ENCODE results near the gene NLGN1.

The NLGN1 gene

DNA sequence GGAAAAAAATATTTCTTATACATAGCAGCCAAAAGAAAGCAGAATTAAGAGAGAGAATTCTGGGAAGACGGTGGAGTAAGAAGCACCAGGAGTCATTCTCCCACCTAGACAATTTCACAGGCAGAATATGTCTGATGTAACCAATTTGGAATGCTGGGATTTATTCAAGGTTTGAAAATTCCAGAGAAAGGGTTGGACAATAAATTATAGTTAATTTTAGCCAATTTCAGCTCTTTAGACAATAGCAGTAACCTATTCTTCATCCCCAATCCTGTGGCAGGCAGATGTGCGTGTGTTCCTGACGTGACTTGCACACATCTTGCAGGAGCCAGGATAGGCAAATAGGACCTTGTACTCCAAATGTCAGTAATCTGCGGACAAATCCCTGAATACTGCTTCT is 920.6 kb downstream of the NLGN1 start (continued):
- no peak for TF ChIP-seq ESRRG (CRISPR knock-in tag; IDR thresholded peaks at IDR 0.05)

DNA sequence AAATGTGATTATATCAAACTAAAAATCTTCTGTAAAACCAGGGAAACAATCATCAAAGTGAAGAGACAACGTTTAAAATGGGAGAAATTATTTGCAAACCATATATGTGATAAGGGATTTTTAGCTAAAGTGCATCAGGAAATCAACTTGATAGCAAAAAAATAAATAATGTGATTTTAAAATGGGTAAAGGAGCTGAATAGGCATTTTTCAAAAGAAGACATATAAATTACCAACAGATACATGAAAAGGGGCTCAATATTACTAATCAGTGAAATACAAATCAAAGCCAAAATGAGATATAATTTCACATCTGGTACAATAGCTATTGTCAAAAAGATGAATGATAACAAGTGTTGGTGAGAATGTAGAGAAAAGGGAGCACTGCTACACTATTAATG is 924.0 kb downstream of the NLGN1 start:
- TF ChIP-seq ZNF70 (CRISPR knock-in tag; IDR thresholded peaks at IDR 0.05): no peak
- TF ChIP-seq TCF4 (CRISPR knock-in tag; IDR thresholded peaks at IDR 0.05; ENCODE audit: borderline replicate concordance): no peak
- TF ChIP-seq ZFP3 (CRISPR knock-in tag; IDR thresholded peaks at IDR 0.05): no peak
- no peak for TF ChIP-seq PPARA (CRISPR knock-in tag; IDR thresholded peaks at IDR 0.05; ENCODE audit: borderline replicate concordance)
- TF ChIP-seq ZFP30 (CRISPR knock-in tag; IDR thresholded peaks at IDR 0.05): no peak
- TF ChIP-seq, protein P1, sequence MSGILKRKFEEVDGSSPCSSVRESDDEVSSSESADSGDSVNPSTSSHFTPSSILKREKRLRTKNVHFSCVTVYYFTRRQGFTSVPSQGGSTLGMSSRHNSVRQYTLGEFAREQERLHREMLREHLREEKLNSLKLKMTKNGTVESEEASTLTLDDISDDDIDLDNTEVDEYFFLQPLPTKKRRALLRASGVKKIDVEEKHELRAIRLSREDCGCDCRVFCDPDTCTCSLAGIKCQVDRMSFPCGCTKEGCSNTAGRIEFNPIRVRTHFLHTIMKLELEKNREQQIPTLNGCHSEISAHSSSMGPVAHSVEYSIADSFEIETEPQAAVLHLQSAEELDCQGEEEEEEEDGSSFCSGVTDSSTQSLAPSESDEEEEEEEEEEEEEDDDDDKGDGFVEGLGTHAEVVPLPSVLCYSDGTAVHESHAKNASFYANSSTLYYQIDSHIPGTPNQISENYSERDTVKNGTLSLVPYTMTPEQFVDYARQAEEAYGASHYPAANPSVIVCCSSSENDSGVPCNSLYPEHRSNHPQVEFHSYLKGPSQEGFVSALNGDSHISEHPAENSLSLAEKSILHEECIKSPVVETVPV (CRISPR knock-in tag; IDR thresholded peaks at IDR 0.05): no peak
- TF ChIP-seq RARB (CRISPR knock-in tag; IDR thresholded peaks at IDR 0.05): no peak
- TF ChIP-seq GLIS3 (CRISPR knock-in tag; IDR thresholded peaks at IDR 0.05): no peak
- TF ChIP-seq CSDC2 (CRISPR knock-in tag; IDR thresholded peaks at IDR 0.05): no peak
- TF ChIP-seq ZNF565 (CRISPR knock-in tag; conservative IDR thresholded peaks at IDR 0.05; ENCODE audit: low read depth): no peak
- no peak for TF ChIP-seq ZNF8 (CRISPR knock-in tag; IDR thresholded peaks at IDR 0.05)
- TF ChIP-seq, protein P2, sequence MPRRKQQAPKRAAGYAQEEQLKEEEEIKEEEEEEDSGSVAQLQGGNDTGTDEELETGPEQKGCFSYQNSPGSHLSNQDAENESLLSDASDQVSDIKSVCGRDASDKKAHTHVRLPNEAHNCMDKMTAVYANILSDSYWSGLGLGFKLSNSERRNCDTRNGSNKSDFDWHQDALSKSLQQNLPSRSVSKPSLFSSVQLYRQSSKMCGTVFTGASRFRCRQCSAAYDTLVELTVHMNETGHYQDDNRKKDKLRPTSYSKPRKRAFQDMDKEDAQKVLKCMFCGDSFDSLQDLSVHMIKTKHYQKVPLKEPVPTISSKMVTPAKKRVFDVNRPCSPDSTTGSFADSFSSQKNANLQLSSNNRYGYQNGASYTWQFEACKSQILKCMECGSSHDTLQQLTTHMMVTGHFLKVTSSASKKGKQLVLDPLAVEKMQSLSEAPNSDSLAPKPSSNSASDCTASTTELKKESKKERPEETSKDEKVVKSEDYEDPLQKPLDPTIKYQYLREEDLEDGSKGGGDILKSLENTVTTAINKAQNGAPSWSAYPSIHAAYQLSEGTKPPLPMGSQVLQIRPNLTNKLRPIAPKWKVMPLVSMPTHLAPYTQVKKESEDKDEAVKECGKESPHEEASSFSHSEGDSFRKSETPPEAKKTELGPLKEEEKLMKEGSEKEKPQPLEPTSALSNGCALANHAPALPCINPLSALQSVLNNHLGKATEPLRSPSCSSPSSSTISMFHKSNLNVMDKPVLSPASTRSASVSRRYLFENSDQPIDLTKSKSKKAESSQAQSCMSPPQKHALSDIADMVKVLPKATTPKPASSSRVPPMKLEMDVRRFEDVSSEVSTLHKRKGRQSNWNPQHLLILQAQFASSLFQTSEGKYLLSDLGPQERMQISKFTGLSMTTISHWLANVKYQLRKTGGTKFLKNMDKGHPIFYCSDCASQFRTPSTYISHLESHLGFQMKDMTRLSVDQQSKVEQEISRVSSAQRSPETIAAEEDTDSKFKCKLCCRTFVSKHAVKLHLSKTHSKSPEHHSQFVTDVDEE (CRISPR knock-in tag; IDR thresholded peaks at IDR 0.05): no peak
- TF ChIP-seq, protein P3, sequence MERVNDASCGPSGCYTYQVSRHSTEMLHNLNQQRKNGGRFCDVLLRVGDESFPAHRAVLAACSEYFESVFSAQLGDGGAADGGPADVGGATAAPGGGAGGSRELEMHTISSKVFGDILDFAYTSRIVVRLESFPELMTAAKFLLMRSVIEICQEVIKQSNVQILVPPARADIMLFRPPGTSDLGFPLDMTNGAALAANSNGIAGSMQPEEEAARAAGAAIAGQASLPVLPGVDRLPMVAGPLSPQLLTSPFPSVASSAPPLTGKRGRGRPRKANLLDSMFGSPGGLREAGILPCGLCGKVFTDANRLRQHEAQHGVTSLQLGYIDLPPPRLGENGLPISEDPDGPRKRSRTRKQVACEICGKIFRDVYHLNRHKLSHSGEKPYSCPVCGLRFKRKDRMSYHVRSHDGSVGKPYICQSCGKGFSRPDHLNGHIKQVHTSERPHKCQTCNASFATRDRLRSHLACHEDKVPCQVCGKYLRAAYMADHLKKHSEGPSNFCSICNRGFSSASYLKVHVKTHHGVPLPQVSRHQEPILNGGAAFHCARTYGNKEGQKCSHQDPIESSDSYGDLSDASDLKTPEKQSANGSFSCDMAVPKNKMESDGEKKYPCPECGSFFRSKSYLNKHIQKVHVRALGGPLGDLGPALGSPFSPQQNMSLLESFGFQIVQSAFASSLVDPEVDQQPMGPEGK (CRISPR knock-in tag; IDR thresholded peaks at IDR 0.05; ENCODE audit: borderline replicate concordance): no peak
- TF ChIP-seq ZC3H10 (CRISPR knock-in tag; IDR thresholded peaks at IDR 0.05): no peak
- no peak for TF ChIP-seq BACH2 (CRISPR knock-in tag; IDR thresholded peaks at IDR 0.05; ENCODE audit: borderline replicate concordance)
- TF ChIP-seq, protein P4, sequence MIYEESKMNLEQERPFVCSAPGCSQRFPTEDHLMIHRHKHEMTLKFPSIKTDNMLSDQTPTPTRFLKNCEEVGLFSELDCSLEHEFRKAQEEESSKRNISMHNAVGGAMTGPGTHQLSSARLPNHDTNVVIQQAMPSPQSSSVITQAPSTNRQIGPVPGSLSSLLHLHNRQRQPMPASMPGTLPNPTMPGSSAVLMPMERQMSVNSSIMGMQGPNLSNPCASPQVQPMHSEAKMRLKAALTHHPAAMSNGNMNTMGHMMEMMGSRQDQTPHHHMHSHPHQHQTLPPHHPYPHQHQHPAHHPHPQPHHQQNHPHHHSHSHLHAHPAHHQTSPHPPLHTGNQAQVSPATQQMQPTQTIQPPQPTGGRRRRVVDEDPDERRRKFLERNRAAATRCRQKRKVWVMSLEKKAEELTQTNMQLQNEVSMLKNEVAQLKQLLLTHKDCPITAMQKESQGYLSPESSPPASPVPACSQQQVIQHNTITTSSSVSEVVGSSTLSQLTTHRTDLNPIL (CRISPR knock-in tag; IDR thresholded peaks at IDR 0.05; ENCODE audit: low read depth): no peak
- no peak for ATAC-seq

DNA sequence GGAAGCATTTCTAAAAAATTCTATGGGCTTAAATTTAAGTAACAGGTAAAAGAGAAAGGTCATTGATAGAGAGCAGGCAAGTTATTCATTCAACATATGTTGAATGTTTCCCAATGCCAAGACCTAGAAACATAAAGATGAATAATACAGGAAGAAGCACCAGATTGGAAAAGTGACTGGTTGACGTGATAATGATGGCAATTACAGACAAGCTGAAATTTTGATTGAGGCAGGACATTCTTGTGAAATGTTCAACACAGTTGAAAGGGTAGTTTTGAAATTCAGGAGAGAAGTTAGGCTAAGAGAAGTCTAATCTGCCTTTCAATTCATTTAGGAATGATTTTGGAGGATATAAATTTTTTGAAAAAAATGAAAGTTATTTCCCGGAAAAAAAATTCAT is 925.2 kb downstream of the NLGN1 start:
- TF ChIP-seq ARNTL (CRISPR knock-in tag; IDR thresholded peaks at IDR 0.05; ENCODE audit: borderline replicate concordance, low read depth) (no peak), ISL1 (CRISPR knock-in tag; IDR thresholded peaks at IDR 0.05) (no peak), OSR1 (CRISPR knock-in tag; IDR thresholded peaks at IDR 0.05) (no peak), ZC3H10 (CRISPR knock-in tag; IDR thresholded peaks at IDR 0.05) (no peak), GLIS3 (CRISPR knock-in tag; IDR thresholded peaks at IDR 0.05) (no peak), ZNF565 (CRISPR knock-in tag; conservative IDR thresholded peaks at IDR 0.05; ENCODE audit: low read depth) (no peak), TCF4 (CRISPR knock-in tag; IDR thresholded peaks at IDR 0.05; ENCODE audit: borderline replicate concordance) (no peak), ZNF8 (CRISPR knock-in tag; IDR thresholded peaks at IDR 0.05) (no peak), CSDC2 (CRISPR knock-in tag; IDR thresholded peaks at IDR 0.05) (no peak), ZFP30 (CRISPR knock-in tag; IDR thresholded peaks at IDR 0.05) (no peak), TOX (CRISPR knock-in tag; IDR thresholded peaks at IDR 0.05; ENCODE audit: borderline replicate concordance) (no peak), SNAI2 (CRISPR knock-in tag; IDR thresholded peaks at IDR 0.05) (no peak), ZFP3 (CRISPR knock-in tag; IDR thresholded peaks at IDR 0.05) (no peak), PPARA (CRISPR knock-in tag; IDR thresholded peaks at IDR 0.05; ENCODE audit: borderline replicate concordance) (no peak), ESRRG (CRISPR knock-in tag; IDR thresholded peaks at IDR 0.05) (no peak), ZNF70 (CRISPR knock-in tag; IDR thresholded peaks at IDR 0.05) (no peak)
- TF ChIP-seq, protein P1 (CRISPR knock-in tag; IDR thresholded peaks at IDR 0.05): no peak
- TF ChIP-seq, protein P3 (CRISPR knock-in tag; IDR thresholded peaks at IDR 0.05; ENCODE audit: borderline replicate concordance): no peak
- no peak for ATAC-seq

Measured in SK-N-SH treated with all-trans-retinoic acid at 6 μM for 48 hours (cell line).